Muscle layer of colon (tissue), 2 donors: ENCODE measurements around the gene NUP214.

Source experiments
- H3K27ac ChIP-seq: one replicate; pipeline ENCODE4 v1.7.0; 2013; ENCODE audit warnings: low read depth, mild to moderate bottlenecking, low read length, moderate library complexity
- H3K27me3 ChIP-seq, 2 donors: one replicate each; pipeline ENCODE4 v1.7.0; 2013; ENCODE audit warnings: low read length in 2 of 2, mild to moderate bottlenecking in 2 of 2; ENCODE audit not compliant: insufficient read depth in 2 of 2, control insufficient read depth in 1 of 2
- H3K36me3 ChIP-seq: one replicate; pipeline ENCODE4 v1.7.0; 2013; ENCODE audit warnings: mild to moderate bottlenecking, low read length; ENCODE audit not compliant: insufficient read depth
- H3K4me1 ChIP-seq: one replicate; pipeline ENCODE4 v1.7.0; 2013; ENCODE audit warnings: mild to moderate bottlenecking, low read length; ENCODE audit not compliant: insufficient read depth
- H3K4me3 ChIP-seq, 2 donors: one replicate each; pipeline ENCODE4 v1.7.0; 2013; ENCODE audit warnings: low read length in 2 of 2, low read depth in 1 of 2, mild to moderate bottlenecking in 1 of 2, moderate library complexity in 1 of 2
- H3K9ac ChIP-seq: one replicate; pipeline ENCODE4 v1.7.0; 2013; ENCODE audit warnings: low read length
- H3K9me3 ChIP-seq: one replicate; pipeline ENCODE4 v1.7.0; 2013; ENCODE audit warnings: mild to moderate bottlenecking, low read length
- donor health status: abdominal sarcoma.
- donor health status: Adenocarcinoma of cecum.

Gene NUP214

DNA sequence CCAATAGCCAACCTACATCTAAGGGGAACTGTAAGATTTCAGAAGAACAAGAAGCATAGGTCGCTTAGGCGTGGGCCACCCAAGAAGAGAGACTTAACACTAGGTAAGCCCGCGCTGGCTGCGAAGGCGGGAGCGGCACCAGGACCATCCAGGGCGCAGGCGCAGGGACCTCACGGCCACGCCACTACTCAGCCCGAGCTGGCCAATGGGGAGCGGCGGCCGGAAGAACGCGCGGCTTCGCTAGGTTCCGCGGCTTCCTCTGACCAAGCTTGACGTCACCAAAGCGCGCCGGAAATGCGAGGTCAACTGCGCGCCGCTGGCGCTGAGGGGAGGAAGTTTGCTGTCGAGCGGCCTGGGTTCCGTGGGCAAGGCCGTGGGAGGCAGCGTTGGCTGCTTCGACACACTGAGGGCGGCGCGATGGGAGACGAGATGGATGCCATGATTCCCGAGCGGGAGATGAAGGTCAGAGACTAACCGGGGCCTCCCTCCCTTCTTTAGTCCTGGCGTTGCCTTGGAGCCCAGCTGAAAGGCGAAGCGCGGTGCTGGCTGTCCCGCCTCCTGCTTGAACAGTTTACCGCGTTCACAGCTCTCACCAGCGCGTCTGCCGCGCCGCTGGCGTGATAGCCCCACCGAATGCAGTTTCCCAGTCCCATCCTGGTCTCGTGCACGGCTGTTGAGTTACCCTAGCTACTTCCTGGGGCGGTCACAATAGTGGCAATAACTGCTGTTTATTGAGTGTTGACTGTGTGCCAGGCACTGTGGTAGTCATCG, at the start of gene NUP214:
TSS of gene NUP214 (plus strand) at position 299 of the 771 bp plus-strand sequence. CDS start at position 418, 119 bp downstream.
- H3K27me3 ChIP-seq: no peaks in the 10 kb centered on the region
- H3K9ac ChIP-seq: peak within 1 kb of the TSS; percentile 96
- H3K4me1 ChIP-seq: peaks cover 13% of the 10 kb centered on the region
- H3K9me3 ChIP-seq: no peaks in the 10 kb centered on the region
- peaks cover 30% of the 10 kb centered on the region for H3K36me3 ChIP-seq
- H3K4me3 ChIP-seq: peak within 1 kb of the TSS; percentile 80 to 83
- peak within 1 kb of the TSS; percentile 82 for H3K27ac ChIP-seq

- Histone ChIP-seq H3K36me3 (no peaks in the 10 kb centered on the region), H3K9ac (no peak overlapping the region), H3K9me3 (no peaks in the 10 kb centered on the region), H3K4me1 (no peaks in the 10 kb centered on the region), H3K27me3 (no peaks in the 10 kb centered on the region), H3K27ac (no peak overlapping the region), H3K4me3 (no peak overlapping the region)
Observed at GRCh38 chr9:131076347-131077195, 48.8 kb upstream of the NUP214 start.

DNA sequence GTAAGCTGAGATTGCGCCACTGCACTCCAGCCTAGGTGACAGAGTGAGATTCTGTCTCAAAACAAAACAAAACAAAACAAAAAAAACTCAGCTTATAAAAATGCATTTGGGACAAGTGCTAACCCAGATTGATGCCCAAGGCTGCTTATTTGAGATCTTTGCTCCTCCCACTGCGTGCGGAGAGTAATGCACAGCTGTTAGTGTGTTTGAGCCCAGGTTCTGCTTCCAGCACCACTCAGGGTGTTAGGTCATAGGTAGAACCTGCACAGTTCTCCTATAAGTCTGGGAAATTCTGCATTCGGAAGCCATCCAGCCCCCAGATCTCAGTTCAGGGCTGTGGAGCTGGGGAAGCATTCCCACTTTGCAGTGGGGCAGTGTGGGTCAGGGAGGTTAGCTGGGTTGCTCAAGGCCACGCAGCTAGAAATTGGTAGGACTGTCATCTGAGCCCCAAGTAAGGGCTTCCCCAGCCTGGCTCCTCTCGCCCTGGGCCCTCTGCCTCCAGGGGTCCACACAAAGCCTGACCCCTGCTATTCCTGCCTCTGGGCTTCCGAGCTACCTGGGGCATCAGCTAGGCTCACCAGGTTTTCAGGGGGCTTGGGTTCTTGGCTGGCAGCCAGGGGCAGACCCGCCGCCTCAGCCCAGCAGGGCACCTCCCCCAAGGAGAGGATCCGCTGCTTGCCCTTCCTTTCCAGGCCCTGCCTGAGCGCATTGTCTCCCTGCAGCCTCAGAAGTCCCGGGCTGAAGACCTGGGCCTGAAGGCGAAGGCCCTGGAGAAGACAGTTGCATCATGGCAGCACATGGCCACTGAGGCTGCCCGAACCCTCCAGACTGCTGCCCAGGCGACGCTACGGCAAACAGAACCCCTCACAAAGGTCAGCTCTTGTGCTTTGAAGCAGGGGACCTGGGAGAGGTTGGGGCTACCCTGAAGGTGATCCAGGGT, 46.7 kb upstream of the NUP214 start:
- Histone ChIP-seq H3K36me3 (no peaks in the 10 kb centered on the region), H3K9me3 (no peaks in the 10 kb centered on the region), H3K9ac (no peak overlapping the region), H3K4me1 (no peaks in the 10 kb centered on the region), H3K27me3 (no peaks in the 10 kb centered on the region), H3K4me3 (no peak overlapping the region), H3K27ac (no peak overlapping the region)

DNA sequence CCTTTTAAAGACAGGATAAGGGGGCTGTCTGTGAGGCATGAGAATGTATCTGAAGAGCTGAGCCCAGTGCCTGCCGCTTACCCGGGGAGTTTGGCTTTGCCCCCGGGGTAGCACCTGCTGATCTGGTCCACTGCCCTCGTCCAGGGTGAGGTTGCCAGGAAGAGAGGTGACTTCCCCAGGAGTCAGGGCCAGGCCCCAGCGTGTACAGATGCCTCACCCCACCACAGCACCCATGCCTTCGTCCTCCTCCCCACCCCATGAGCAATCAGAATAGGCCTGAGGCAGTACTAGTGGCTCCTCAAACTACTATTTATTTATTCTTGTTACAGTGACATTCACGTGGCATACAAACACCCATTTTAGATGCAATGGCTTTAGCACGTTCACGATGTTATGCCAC, 44.8 kb upstream of the NUP214 start:
- no peaks in the 10 kb centered on the region for H3K27me3 ChIP-seq
- no peaks in the 10 kb centered on the region for H3K36me3 ChIP-seq
- H3K9ac ChIP-seq: no peak overlapping the region
- H3K9me3 ChIP-seq: no peaks in the 10 kb centered on the region
- no peak overlapping the region for H3K4me3 ChIP-seq
- no peak overlapping the region for H3K27ac ChIP-seq
- H3K4me1 ChIP-seq: no peaks in the 10 kb centered on the region

DNA sequence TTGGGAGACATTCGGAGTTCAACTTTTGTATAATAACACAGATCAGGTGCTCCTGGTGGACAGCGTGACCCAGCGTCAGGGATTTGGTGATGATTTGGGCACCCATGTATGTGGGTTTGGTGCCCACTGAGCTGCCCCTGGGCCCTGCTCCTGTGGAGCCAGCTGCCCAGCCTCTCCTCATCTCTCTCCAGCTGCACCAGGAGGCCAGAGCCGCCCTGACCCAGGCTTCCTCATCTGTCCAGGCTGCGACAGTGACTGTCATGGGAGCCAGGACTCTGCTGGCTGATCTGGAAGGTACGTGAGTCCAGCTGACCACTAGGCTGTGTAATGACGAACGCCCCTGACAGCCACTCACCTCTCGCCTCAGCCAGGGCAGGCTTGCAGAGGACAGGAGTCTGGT, 43.5 kb upstream of the NUP214 start:
- Histone ChIP-seq H3K4me3 (no peak overlapping the region), H3K9ac (no peak overlapping the region), H3K4me1 (no peaks in the 10 kb centered on the region), H3K27ac (no peak overlapping the region), H3K36me3 (no peaks in the 10 kb centered on the region), H3K9me3 (no peaks in the 10 kb centered on the region), H3K27me3 (no peaks in the 10 kb centered on the region)

DNA sequence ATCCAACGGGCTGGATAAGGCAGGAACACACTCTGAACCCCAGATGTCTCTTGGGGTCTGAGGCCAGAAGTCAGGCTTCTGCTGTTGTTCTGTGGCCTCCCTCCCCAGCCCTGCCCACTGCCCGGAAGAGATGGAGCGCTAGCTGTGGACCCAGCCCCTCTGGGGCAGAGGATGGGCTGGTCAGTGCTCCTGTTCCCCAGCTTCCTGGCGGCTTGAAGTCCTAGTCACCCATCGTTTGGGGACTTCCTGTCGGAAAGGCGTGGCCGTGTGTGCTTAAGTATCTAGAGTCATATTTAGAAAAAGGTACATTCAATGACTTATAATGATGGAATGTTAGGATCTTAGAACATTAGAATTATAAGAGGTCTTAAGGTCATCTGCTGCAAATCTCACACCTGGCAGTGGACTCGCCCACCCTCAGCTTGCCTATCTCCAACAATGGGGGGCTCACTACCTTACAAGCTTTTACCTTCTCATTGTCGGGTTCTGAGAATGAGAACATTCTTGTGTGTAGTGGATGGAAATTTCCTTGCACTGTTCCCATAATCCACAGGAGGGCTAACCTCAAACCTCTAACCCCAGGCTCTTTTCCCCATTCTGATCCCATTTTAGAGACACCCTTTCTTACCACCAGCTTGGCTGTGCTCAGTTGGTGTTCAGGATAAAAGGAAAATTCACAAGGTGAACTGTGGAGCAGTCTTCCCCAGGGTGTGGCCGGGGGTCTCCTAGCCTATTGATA, 42.4 kb upstream of the NUP214 start:
- H3K4me1 ChIP-seq: no peaks in the 10 kb centered on the region
- no peak overlapping the region for H3K4me3 ChIP-seq
- H3K27me3 ChIP-seq: no peaks in the 10 kb centered on the region
- H3K27ac ChIP-seq: no peak overlapping the region
- no peaks in the 10 kb centered on the region for H3K9me3 ChIP-seq
- H3K9ac ChIP-seq: no peak overlapping the region
- no peaks in the 10 kb centered on the region for H3K36me3 ChIP-seq

GRCh38 chr9:131084661-131085369, 40.6 kb upstream of the NUP214 start:
- H3K9ac ChIP-seq: no peak overlapping the region
- H3K27me3 ChIP-seq: no peaks in the 10 kb centered on the region
- no peaks in the 10 kb centered on the region for H3K9me3 ChIP-seq
- no peaks in the 10 kb centered on the region for H3K4me1 ChIP-seq
- no peaks in the 10 kb centered on the region for H3K36me3 ChIP-seq
- no peak overlapping the region for H3K27ac ChIP-seq
- H3K4me3 ChIP-seq: no peak overlapping the region

- H3K4me1 ChIP-seq: no peaks in the 10 kb centered on the region
- no peak overlapping the region for H3K4me3 ChIP-seq
- no peak overlapping the region for H3K27ac ChIP-seq
- H3K9ac ChIP-seq: no peak overlapping the region
- H3K9me3 ChIP-seq: no peaks in the 10 kb centered on the region
- H3K27me3 ChIP-seq: no peaks in the 10 kb centered on the region
- H3K36me3 ChIP-seq: no peaks in the 10 kb centered on the region
Observed at GRCh38 chr9:131085370-131086122, 39.8 kb upstream of the NUP214 start.

DNA sequence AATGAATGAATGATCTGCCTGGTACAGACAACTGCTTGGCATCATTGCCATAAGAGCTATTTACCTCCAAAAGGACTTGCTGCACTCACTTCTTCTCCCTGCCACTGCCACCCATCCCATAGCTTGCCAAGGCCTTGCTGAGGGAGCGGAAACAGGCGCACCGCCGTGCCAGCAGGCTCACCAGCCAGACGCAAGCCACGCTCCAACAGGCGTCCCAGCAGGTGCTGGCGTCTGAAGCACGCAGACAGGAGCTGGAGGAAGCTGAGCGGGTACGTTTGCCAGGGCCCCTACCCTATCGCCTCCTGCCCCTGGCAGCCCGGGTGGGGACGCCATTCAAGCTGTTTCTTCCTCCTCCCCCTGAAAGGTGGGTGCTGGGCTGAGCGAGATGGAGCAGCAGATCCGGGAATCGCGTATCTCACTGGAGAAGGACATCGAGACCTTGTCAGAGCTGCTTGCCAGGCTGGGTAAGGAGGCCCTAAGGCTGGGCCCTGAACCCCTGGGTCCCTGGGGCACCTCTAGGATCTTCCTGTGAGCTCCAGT, 38.0 kb upstream of the NUP214 start:
- H3K4me3 ChIP-seq: no peak overlapping the region
- no peak overlapping the region for H3K27ac ChIP-seq
- no peak overlapping the region for H3K9ac ChIP-seq
- H3K9me3 ChIP-seq: no peaks in the 10 kb centered on the region
- no peaks in the 10 kb centered on the region for H3K27me3 ChIP-seq
- no peaks in the 10 kb centered on the region for H3K36me3 ChIP-seq
- H3K4me1 ChIP-seq: no peaks in the 10 kb centered on the region
